Keratinocyte (primary cell): Measurements from ENCODE around the gene FMNL2.

Experiments
- EZH2 ChIP-seq: IDR thresholded peaks from one replicate; pipeline ENCODE4 v1.6.1; 2012; ENCODE audit warnings: inconsistent platforms, mild to moderate bottlenecking, low read length, moderate library complexity
- TF ChIP-seq, protein P1 (sequence below), 3 experiments: IDR thresholded peaks in 1 of 3; conservative IDR thresholded peaks in 1 of 3; optimal IDR thresholded peaks in 1 of 3; 2 replicates in 2 of 3; 3 replicates in 1 of 3; pipeline versions ENCODE3 to v1.5.1; 2011; ENCODE audit warnings: low read length in 3 of 3, mild to moderate bottlenecking in 3 of 3, moderate library complexity in 2 of 3, control low read depth in 1 of 3, inconsistent platforms in 1 of 3; ENCODE audit not compliant: insufficient read depth in 2 of 3; ENCODE audit errors: extremely low read depth in 1 of 3

DNA sequence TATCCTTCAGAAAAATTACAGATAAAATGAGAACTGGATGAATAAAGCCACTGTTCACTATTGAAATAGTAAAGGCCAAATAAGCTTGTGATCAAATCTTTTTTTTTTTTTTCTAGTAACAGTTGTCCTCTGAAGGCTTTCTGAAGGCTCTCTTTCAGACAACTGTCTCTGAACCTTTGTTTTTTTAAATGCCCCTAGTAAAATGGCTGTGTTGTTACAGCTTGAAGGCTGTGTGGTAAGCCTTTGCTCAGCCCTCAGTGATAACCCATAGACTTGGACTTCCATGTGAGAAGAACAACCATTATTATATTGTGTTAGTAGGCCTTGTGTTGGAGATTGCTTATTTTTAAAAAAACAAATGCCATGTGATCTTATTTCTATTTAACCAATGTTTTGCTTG is 17.6 kb downstream of the FMNL2 start:
- TF ChIP-seq, protein P1, sequence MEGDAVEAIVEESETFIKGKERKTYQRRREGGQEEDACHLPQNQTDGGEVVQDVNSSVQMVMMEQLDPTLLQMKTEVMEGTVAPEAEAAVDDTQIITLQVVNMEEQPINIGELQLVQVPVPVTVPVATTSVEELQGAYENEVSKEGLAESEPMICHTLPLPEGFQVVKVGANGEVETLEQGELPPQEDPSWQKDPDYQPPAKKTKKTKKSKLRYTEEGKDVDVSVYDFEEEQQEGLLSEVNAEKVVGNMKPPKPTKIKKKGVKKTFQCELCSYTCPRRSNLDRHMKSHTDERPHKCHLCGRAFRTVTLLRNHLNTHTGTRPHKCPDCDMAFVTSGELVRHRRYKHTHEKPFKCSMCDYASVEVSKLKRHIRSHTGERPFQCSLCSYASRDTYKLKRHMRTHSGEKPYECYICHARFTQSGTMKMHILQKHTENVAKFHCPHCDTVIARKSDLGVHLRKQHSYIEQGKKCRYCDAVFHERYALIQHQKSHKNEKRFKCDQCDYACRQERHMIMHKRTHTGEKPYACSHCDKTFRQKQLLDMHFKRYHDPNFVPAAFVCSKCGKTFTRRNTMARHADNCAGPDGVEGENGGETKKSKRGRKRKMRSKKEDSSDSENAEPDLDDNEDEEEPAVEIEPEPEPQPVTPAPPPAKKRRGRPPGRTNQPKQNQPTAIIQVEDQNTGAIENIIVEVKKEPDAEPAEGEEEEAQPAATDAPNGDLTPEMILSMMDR (optimal IDR thresholded peaks at IDR 0.05 in 1 of 3, IDR thresholded peaks at IDR 0.05 in 1 of 3, conservative IDR thresholded peaks at IDR 0.05 in 1 of 3; ENCODE audit: extremely low read depth in 1 of 3, insufficient read depth in 2 of 3, low read length in 3 of 3), result no peak
- no peak for TF ChIP-seq EZH2
